HCT116 (cell line): ENCODE measurements around the gene FCN3. TPM values are rescaled to one million over a fixed set of nuclear protein-coding genes. Genes with fewer than 3 reads are reported as not detected.

Experiments used
- ATAC-seq: fragments of 200-7000 bp; cut with Tn5 transposase; 2 replicates; pipeline ENCODE4 v1.9.1; 2020; ENCODE audit warnings: mild to moderate bottlenecking, moderate library complexity
- BruUV-seq: library from RNA; stranded (reverse); fragments of 400-500 nt; replicated peaks from 2 replicates; lab custom pipeline; 2021; lab: Mats Ljungman, UMichigan
- CTCF ChIA-PET: fragments of 300-600 bp; sonication (Branson Sonifier 250); formaldehyde crosslinking; loops from one replicate; lab custom pipeline; 2021; ENCODE audit warnings: antibody characterized with exemption; lab: Charles Lee
- POLR2A ChIA-PET: fragments of 300-600, 350-600 bp; sonication (Branson Sonifier 250); formaldehyde crosslinking; loops from one replicate; lab custom pipeline; 2021; ENCODE audit warnings: antibody characterized with exemption; lab: Charles Lee
- RAD21 ChIA-PET, 2 experiments: fragments of 300-600 bp; sonication (Branson Sonifier 250); formaldehyde crosslinking; loops; one replicate each; lab custom pipeline; 2023; ENCODE audit warnings: low total read pairs in 2 of 2; ENCODE audit not compliant: uncharacterized antibody in 2 of 2, unreplicated experiment in 2 of 2, low non-redundant PET in 1 of 2; lab: Charles Lee
- DNase-seq: peaks from one replicate; pipeline ENCODE4 v3.0.0-alpha.2; 2010; ENCODE audit warnings: low read depth, low spot score
- H2AFZ ChIP-seq: fragments of 200-600 bp; shearing (Covaris generic), sonication (generic); 2 replicates; pipeline ENCODE4 v1.6.1; 2017; ENCODE audit warnings: low read depth, mixed run types, mixed read lengths, antibody characterized with exemption, low read length; ENCODE audit not compliant: poor library complexity, severe bottlenecking
- H3K27ac ChIP-seq: 2 replicates; pipeline ENCODE4 v1.5.1; 2012; ENCODE audit warnings: low read depth, low read length
- H3K27me3 ChIP-seq: fragments of 200-600 bp; sonication (generic); 2 replicates; pipeline ENCODE4 v1.6.1; 2016; ENCODE audit warnings: mixed run types, low read length, mixed read lengths; ENCODE audit not compliant: insufficient read depth
- H3K36me3 ChIP-seq, 2 experiments: fragments of 200-500 bp in 1 of 2; fragments of 200-600 bp in 1 of 2; sonication (Bioruptor generic) in 1 of 2; sonication (generic) in 1 of 2; 2 replicates each; pipeline versions ENCODE4 v1.5.1 to v1.6.1; 2014 to 2016; ENCODE audit warnings: low read length in 2 of 2, inconsistent platforms in 1 of 2, mixed read lengths in 1 of 2, mixed run types in 1 of 2; ENCODE audit not compliant: insufficient read depth in 2 of 2, control insufficient read depth in 1 of 2
- H3K4me1 ChIP-seq, 2 experiments: fragments of 200-600 bp in 1 of 2; sonication (generic) in 1 of 2; 2 replicates each; pipeline versions ENCODE4 v1.5.1 to v1.6.1; 2012 to 2017; ENCODE audit warnings: low read length in 2 of 2, inconsistent platforms in 1 of 2, mild to moderate bottlenecking in 1 of 2, mixed read lengths in 1 of 2, mixed run types in 1 of 2, moderate library complexity in 1 of 2; ENCODE audit not compliant: insufficient read depth in 2 of 2, control insufficient read depth in 1 of 2
- H3K4me2 ChIP-seq: fragments of 200-600 bp; sonication (generic); 2 replicates; pipeline ENCODE4 v1.6.1; 2017; ENCODE audit warnings: mixed run types, low read length, mixed read lengths
- H3K4me3 ChIP-seq, 2 experiments: fragments of 200-600 bp in 1 of 2; sonication (generic) in 1 of 2; replicated peaks in 1 of 2; 2 replicates each; pipeline ENCODE4 v1.5.1; 2011 to 2016; ENCODE audit warnings: low read length in 2 of 2, control low read depth in 1 of 2, low read depth in 1 of 2, mild to moderate bottlenecking in 1 of 2, mixed read lengths in 1 of 2, mixed run types in 1 of 2
- H3K79me2 ChIP-seq: fragments of 200-600 bp; sonication (generic); 2 replicates; pipeline ENCODE4 v1.6.1; 2017; ENCODE audit warnings: mild to moderate bottlenecking, mixed run types, low read length, moderate library complexity, mixed read lengths; ENCODE audit not compliant: insufficient read depth
- H3K9ac ChIP-seq: fragments of 200-600 bp; sonication (generic); 2 replicates; pipeline ENCODE4 v1.6.1; 2016; ENCODE audit warnings: low read length, mixed read lengths
- H3K9me2 ChIP-seq: fragments of 200-600 bp; sonication (generic), shearing (Covaris generic); 2 replicates; pipeline ENCODE4 v1.6.1; 2017; ENCODE audit warnings: mixed run types, mild to moderate bottlenecking, moderate library complexity; ENCODE audit not compliant: insufficient read depth
- H3K9me3 ChIP-seq, 2 experiments: fragments of 200-500 bp in 1 of 2; fragments of 200-600 bp in 1 of 2; sonication (Bioruptor generic) in 1 of 2; sonication (generic) in 1 of 2; 2 replicates each; pipeline ENCODE4 v1.6.1; 2014 to 2017; ENCODE audit warnings: low read length in 2 of 2, mixed read lengths in 2 of 2, inconsistent platforms in 1 of 2, low read depth in 1 of 2, mild to moderate bottlenecking in 1 of 2, mixed run types in 1 of 2, moderate library complexity in 1 of 2; ENCODE audit not compliant: control insufficient read depth in 1 of 2, insufficient read depth in 1 of 2
- H4K20me1 ChIP-seq: fragments of 200-600 bp; sonication (generic), shearing (Covaris generic); 2 replicates; pipeline ENCODE4 v1.6.1; 2017; ENCODE audit warnings: mixed run types, mild to moderate bottlenecking, moderate library complexity; ENCODE audit not compliant: insufficient read depth
- CEBPB ChIP-seq: IDR thresholded peaks from 2 replicates; pipeline ENCODE4 v1.6.1; 2012; ENCODE audit warnings: low read depth
- EZH2phosphoT487 ChIP-seq: fragments of 200-600 bp; IDR thresholded peaks from 2 replicates; pipeline ENCODE4 v1.6.1; 2018; ENCODE audit warnings: antibody characterized with exemption, borderline replicate concordance
- FOSL1 ChIP-seq: IDR thresholded peaks from 2 replicates; pipeline ENCODE4 v1.6.1; 2012; ENCODE audit warnings: low read depth
- JUND ChIP-seq: IDR thresholded peaks from 2 replicates; pipeline ENCODE4 v1.6.1; 2012
- MAX ChIP-seq: IDR thresholded peaks from 2 replicates; pipeline ENCODE4 v1.6.1; 2012
- POLR2AphosphoS5 ChIP-seq: IDR thresholded peaks from 2 replicates; pipeline ENCODE4 v1.6.1; 2011; ENCODE audit warnings: mild to moderate bottlenecking, low read depth, low read length, moderate library complexity
- SP1 ChIP-seq: IDR thresholded peaks from 2 replicates; pipeline ENCODE4 v1.6.1; 2012; ENCODE audit warnings: low read depth
- SRF ChIP-seq: IDR thresholded peaks from 2 replicates; pipeline ENCODE4 v1.6.1; 2012; ENCODE audit warnings: low read depth
- intact Hi-C: fragments of 100-400 bp; cut with micrococcal nuclease; formaldehyde crosslinking; loops from 2 replicates; pipeline ENCODE4 v1.10.0; 2022
- total RNA-seq: library from RNA; stranded (reverse); gene quantifications from one replicate; pipeline ENCODE4 v1.2.1, GENCODE V29; 2021; ENCODE audit not compliant: unreplicated experiment

FCN3 gene
- total RNA-seq, 1 experiment from 2014 or later: 1.2 TPM

- no TSS peak for BruUV-seq
- RAD21 ChIA-PET: interaction anchor here in 1 of 2 experiments (0.6 kb wide), 1 partner anchor 56 kb away, joined by 5 read pairs; no protein-coding TSS in a partner anchor
- H3K9ac ChIP-seq: peak overlapping the region; percentile 100
Measured at GRCh38 chr1:27393641-27394281, 19.1 kb upstream of the FCN3 start.

More at GRCh38 chr1:27393641-27394281, 19.1 kb upstream of the FCN3 start:
- ATAC-seq: no peak
- TF ChIP-seq FOSL1 (no peak), EZH2phosphoT487 (no peak), POLR2AphosphoS5 (no peak), JUND (no peak), SP1 (no peak), SRF (no peak), MAX (no peak), CEBPB (no peak)
- Histone ChIP-seq H3K79me2 (peaks cover 25% of the 10 kb centered on the region), H4K20me1 (no peaks in the 10 kb centered on the region), H3K36me3 (peaks cover 0 to 12% of the 10 kb centered on the region in 2 experiments; a peak in 1 of 4 replicates), H3K9me3 (no peaks in the 10 kb centered on the region), H3K4me3 (peak overlapping the region; percentile 96 to 99), H2AFZ (no peak overlapping the region), H3K4me2 (peak overlapping the region; percentile 86), H3K4me1 (peaks cover 17 to 40% of the 10 kb centered on the region in 2 experiments), H3K27ac (peak overlapping the region; percentile 88; the same call in 1 of the 2 replicates), H3K27me3 (no peaks in the 10 kb centered on the region), H3K9me2 (no peaks in the 10 kb centered on the region)
- DNase-seq: no peak
- ChIA-PET POLR2A (interaction anchor here (0.7 kb wide), 1 partner anchor 28 kb away, joined by 5 read pairs; no protein-coding TSS in a partner anchor), CTCF (interaction anchor here (0.6 to 3.3 kb wide), 7 partner anchors 21 to 348 kb away, joined by 3 to 21 read pairs (median 3); no protein-coding TSS in a partner anchor)
- intact Hi-C loops: loop anchor here (2.0 kb wide), 2 partner anchors 213 to 349 kb away; no protein-coding TSS in a partner anchor
